GM12891 (cell line): ENCODE measurements around the gene E2F7.
"Not testable (repeated sequence)": the region's sequence is repeated elsewhere in the genome, so short reads cannot be mapped to it uniquely, and the experiment has no call there.

Source experiments
- DNase-seq: peaks from one replicate; pipeline ENCODE4 v3.0.0; 2011; ENCODE audit warnings: low spot score; ENCODE audit not compliant: insufficient read length
- FAIRE-seq: peaks from 2 replicates; lab custom pipeline; 2011; peaks lifted over from hg19 to GRCh38; lab: Jason Lieb, UNC
- PAX5 ChIP-seq: IDR thresholded peaks from 2 replicates; pipeline ENCODE4 v1.6.1; 2011; ENCODE audit warnings: low read length, moderate library complexity, mild to moderate bottlenecking; ENCODE audit not compliant: insufficient read depth, severe bottlenecking
- POLR2A ChIP-seq: IDR thresholded peaks from 2 replicates; pipeline ENCODE4 v1.6.1; 2011; ENCODE audit warnings: low read depth, low read length, control low read depth
- POLR2AphosphoS5 ChIP-seq: IDR thresholded peaks from 2 replicates; pipeline ENCODE4 v1.6.1; 2011; ENCODE audit warnings: low read depth, low read length, control low read depth
- POU2F2 ChIP-seq: IDR thresholded peaks from 2 replicates; pipeline ENCODE4 v1.6.1; 2011; ENCODE audit warnings: low read depth, mild to moderate bottlenecking, control low read depth, low read length, moderate library complexity
- SPI1 ChIP-seq: IDR thresholded peaks from 2 replicates; pipeline ENCODE4 v1.6.1; 2011; ENCODE audit warnings: low read depth, low read length, control low read depth
- TAF1 ChIP-seq: IDR thresholded peaks from 2 replicates; pipeline ENCODE4 v1.6.1; 2011; ENCODE audit warnings: low read depth, low read length, control low read depth

E2F7 gene

GRCh38 chr12:77097846-77098245 is 32.5 kb upstream of the E2F7 start:
- TF ChIP-seq TAF1: no peak
- TF ChIP-seq SPI1: no peak
- TF ChIP-seq POU2F2: no peak
- TF ChIP-seq POLR2A: no peak
- no peak for TF ChIP-seq PAX5
- no peak for TF ChIP-seq POLR2AphosphoS5
- FAIRE-seq: no peak

GRCh38 chr12:77092227-77092626 is 26.9 kb upstream of the E2F7 start:
- not testable (repeated sequence) for DNase-seq, FAIRE-seq
- TF ChIP-seq SPI1: peak; percentile 75

More at GRCh38 chr12:77097846-77098245, 32.5 kb upstream of the E2F7 start:
- no peak for DNase-seq

- no peak for TF ChIP-seq POLR2AphosphoS5
- no peak for TF ChIP-seq PAX5
- TF ChIP-seq SPI1: no peak
- TF ChIP-seq POU2F2: no peak
- TF ChIP-seq POLR2A: no peak
- TF ChIP-seq TAF1: no peak
- FAIRE-seq (no peak), DNase-seq (no peak)
These were observed 24.4 kb upstream of the E2F7 start for GRCh38 chr12:77089686-77090220.

GRCh38 chr12:77087427-77087826 is 22.1 kb upstream of the E2F7 start:
- TF ChIP-seq POU2F2: no peak
- no peak for TF ChIP-seq SPI1
- FAIRE-seq (no peak), DNase-seq (no peak)

GRCh38 chr12:77082021-77082420 is 16.7 kb upstream of the E2F7 start:
- no peak for TF ChIP-seq POLR2AphosphoS5
- no peak for DNase-seq
- no peak for FAIRE-seq

GRCh38 chr12:77079631-77080030 is 14.3 kb upstream of the E2F7 start:
- TF ChIP-seq POLR2A (no peak), PAX5 (no peak), SPI1 (no peak), POLR2AphosphoS5 (no peak), TAF1 (no peak), POU2F2 (no peak)
- no peak for DNase-seq
- FAIRE-seq: no peak

GRCh38 chr12:77078231-77078630 is 12.9 kb upstream of the E2F7 start:
- no peak for FAIRE-seq
- no peak for TF ChIP-seq POLR2AphosphoS5
- TF ChIP-seq SPI1: no peak
- no peak for TF ChIP-seq TAF1
- TF ChIP-seq POU2F2: no peak
- TF ChIP-seq PAX5: no peak
- DNase-seq: no peak

GRCh38 chr12:77076886-77077285 is 11.5 kb upstream of the E2F7 start:
- no peak for FAIRE-seq

GRCh38 chr12:77073894-77074293 is 8.5 kb upstream of the E2F7 start:
- not testable (repeated sequence) for FAIRE-seq, DNase-seq

More at GRCh38 chr12:77076886-77077285, 11.5 kb upstream of the E2F7 start:
- no peak for DNase-seq
- TF ChIP-seq TAF1 (no peak), POU2F2 (no peak), PAX5 (no peak), POLR2A (no peak), SPI1 (no peak), POLR2AphosphoS5 (no peak)

- DNase-seq (no peak), FAIRE-seq (no peak)
- no peak for TF ChIP-seq POLR2AphosphoS5
- no peak for TF ChIP-seq TAF1
- no peak for TF ChIP-seq SPI1
- no peak for TF ChIP-seq POU2F2
- TF ChIP-seq POLR2A: no peak
- TF ChIP-seq PAX5: no peak
These were observed 7.6 kb upstream of the E2F7 start for GRCh38 chr12:77072833-77073495.

- TF ChIP-seq SPI1 (no peak), TAF1 (no peak), POLR2A (no peak), POLR2AphosphoS5 (no peak), PAX5 (no peak), POU2F2 (no peak)
- FAIRE-seq (peak; percentile 54), DNase-seq (no peak)
These were observed 5.6 kb upstream of the E2F7 start for GRCh38 chr12:77070800-77071449.
